ENCODE measurements around the gene ARPC5L. TPM values are rescaled to one million over a fixed set of nuclear protein-coding genes. Genes with fewer than 3 reads are reported as not detected.
A peak's percentile ranks its signal among the peaks of the same experiment; 100 is the strongest.

ARPC5L gene
- total RNA-seq, 1 experiment from 2014 or later = 73.9 TPM

DNA sequence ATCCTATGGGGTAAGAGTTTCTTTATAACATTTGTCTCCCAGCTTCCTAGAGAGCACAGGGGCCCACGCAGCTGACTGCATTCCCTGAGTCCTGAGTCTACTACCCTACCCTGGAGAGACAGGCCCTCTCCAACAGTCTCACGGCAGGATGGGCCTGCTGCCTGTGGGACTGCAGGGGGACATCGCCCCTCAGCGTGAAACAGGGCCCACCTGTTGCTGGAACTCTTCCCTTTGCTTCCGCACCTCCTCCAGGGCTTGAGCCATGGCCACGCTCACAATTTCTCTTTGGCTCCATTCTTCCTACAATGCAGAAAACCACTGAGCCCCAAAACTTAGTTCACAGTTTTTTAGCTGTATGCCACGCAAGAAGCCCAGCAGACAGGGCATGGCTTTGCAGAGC, 28.2 kb downstream of the ARPC5L start:
- CTCF ChIA-PET = no interaction called here
- H3K36me3 ChIP-seq (ENCODE audit: insufficient read depth, low read length, poor library complexity, severe bottlenecking) = peaks cover 12% of the 10 kb centered on the region
- H3K27ac ChIP-seq (ENCODE audit: low read depth, low read length, poor library complexity, severe bottlenecking) = no peak overlapping the region
- H3K27me3 ChIP-seq (replicated peaks; ENCODE audit: insufficient read depth, low read depth, low read length, poor library complexity) = no peaks in the 10 kb centered on the region
- no peaks in the 10 kb centered on the region for H3K9me3 ChIP-seq (ENCODE audit: low read depth, low read length, poor library complexity, severe bottlenecking)
- TF ChIP-seq EZH2 (IDR thresholded peaks at IDR 0.05; ENCODE audit: borderline replicate concordance, low read depth, low read length, poor library complexity, severe bottlenecking) (no peak), CTCF (conservative IDR thresholded peaks at IDR 0.05; ENCODE audit: low read depth, low read length) (no peak)
- H3K4me3 ChIP-seq (ENCODE audit: low read depth, low read length, poor library complexity, severe bottlenecking) = no peak overlapping the region
- BruUV-seq (replicated peaks) = no TSS peak
- DNase-seq (ENCODE audit: low spot score) = no peak
- POLR2A ChIA-PET (ENCODE audit: low non-redundant PET) = no interaction called here
- H3K4me1 ChIP-seq (ENCODE audit: insufficient read depth, low read length, poor library complexity, severe bottlenecking) = peaks cover 6% of the 10 kb centered on the region
- intact Hi-C loops (cut with micrococcal nuclease; ENCODE audit: unreplicated experiment) = no loop called here

- no peak for DNase-seq (ENCODE audit: low spot score)
- intact Hi-C loops (cut with micrococcal nuclease; ENCODE audit: unreplicated experiment) = loop anchor here (1.0 kb wide), 1 partner anchor 120 kb away; no protein-coding TSS in a partner anchor
- POLR2A ChIA-PET (ENCODE audit: low non-redundant PET) = no interaction called here
Observed at GRCh38 chr9:124894035-124894740, 32.3 kb downstream of the ARPC5L start.

DNA sequence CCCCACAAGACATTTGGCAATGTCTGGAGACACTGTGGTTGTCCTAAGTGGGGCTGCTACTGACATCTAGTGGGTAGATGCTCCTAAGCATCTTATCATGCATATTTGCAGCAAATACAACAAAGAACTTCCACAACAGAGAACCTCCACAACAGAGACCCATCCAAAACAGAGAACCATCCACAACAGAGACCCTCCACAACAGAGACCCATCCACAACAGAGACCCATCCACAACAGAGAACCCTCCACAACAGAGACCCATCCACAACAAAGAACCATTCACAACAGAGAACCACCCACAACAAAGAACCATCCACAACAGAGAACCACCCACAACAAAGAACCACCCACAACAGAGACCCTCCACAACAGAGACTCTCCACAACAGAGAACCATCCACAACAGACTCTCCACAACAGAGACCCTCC, 32.8 kb downstream of the ARPC5L start:
- H3K4me1 ChIP-seq (ENCODE audit: insufficient read depth, low read length, poor library complexity, severe bottlenecking) = peaks cover 6% of the 10 kb centered on the region
- peaks cover 7% of the 10 kb centered on the region for H3K36me3 ChIP-seq (ENCODE audit: insufficient read depth, low read length, poor library complexity, severe bottlenecking)
- H3K27me3 ChIP-seq (replicated peaks; ENCODE audit: insufficient read depth, low read depth, low read length, poor library complexity) = no peaks in the 10 kb centered on the region
- H3K27ac ChIP-seq (ENCODE audit: low read depth, low read length, poor library complexity, severe bottlenecking) = no peak overlapping the region
- ChIA-PET CTCF (no interaction called here), POLR2A (ENCODE audit: low non-redundant PET) (no interaction called here)
- no TSS peak for BruUV-seq (replicated peaks)
- intact Hi-C loops (cut with micrococcal nuclease; ENCODE audit: unreplicated experiment) = loop anchor here (1.0 kb wide), 1 partner anchor 120 kb away; no protein-coding TSS in a partner anchor
- TF ChIP-seq CTCF (conservative IDR thresholded peaks at IDR 0.05; ENCODE audit: low read depth, low read length) = peak; percentile 69
- TF ChIP-seq EZH2 (IDR thresholded peaks at IDR 0.05; ENCODE audit: borderline replicate concordance, low read depth, low read length, poor library complexity, severe bottlenecking) = no peak
- H3K9me3 ChIP-seq (ENCODE audit: low read depth, low read length, poor library complexity, severe bottlenecking) = no peaks in the 10 kb centered on the region
- H3K4me3 ChIP-seq (ENCODE audit: low read depth, low read length, poor library complexity, severe bottlenecking) = no peak overlapping the region
- DNase-seq (ENCODE audit: low spot score) = peak; percentile 83

More at GRCh38 chr9:124894035-124894740, 32.3 kb downstream of the ARPC5L start:
- H3K4me1 ChIP-seq (ENCODE audit: insufficient read depth, low read length, poor library complexity, severe bottlenecking) = peaks cover 6% of the 10 kb centered on the region
- H3K36me3 ChIP-seq (ENCODE audit: insufficient read depth, low read length, poor library complexity, severe bottlenecking) = peaks cover 7% of the 10 kb centered on the region
- H3K27ac ChIP-seq (ENCODE audit: low read depth, low read length, poor library complexity, severe bottlenecking) = no peak overlapping the region
- no TSS peak for BruUV-seq (replicated peaks)
- H3K4me3 ChIP-seq (ENCODE audit: low read depth, low read length, poor library complexity, severe bottlenecking) = no peak overlapping the region
- CTCF ChIA-PET = no interaction called here
- no peaks in the 10 kb centered on the region for H3K27me3 ChIP-seq (replicated peaks; ENCODE audit: insufficient read depth, low read depth, low read length, poor library complexity)
- H3K9me3 ChIP-seq (ENCODE audit: low read depth, low read length, poor library complexity, severe bottlenecking) = no peaks in the 10 kb centered on the region
- no peak for TF ChIP-seq CTCF (conservative IDR thresholded peaks at IDR 0.05; ENCODE audit: low read depth, low read length)
- no peak for TF ChIP-seq EZH2 (IDR thresholded peaks at IDR 0.05; ENCODE audit: borderline replicate concordance, low read depth, low read length, poor library complexity, severe bottlenecking)
